H9 (cell line): Measurements from ENCODE around the gene NUBPL. TPM values are rescaled to one million over a fixed set of nuclear protein-coding genes. Genes with fewer than 3 reads are reported as not detected.
"Not testable (repeated sequence)": the region's sequence is repeated elsewhere in the genome, so short reads cannot be mapped to it uniquely, and the experiment has no call there.

Source experiments
- DNase-seq: peaks from one replicate; pipeline ENCODE4 v3.0.0-alpha.2; 2017
- H2AFZ ChIP-seq: one replicate; pipeline ENCODE4 v1.6.1; 2013; ENCODE audit warnings: mild to moderate bottlenecking, low read length, control low read depth, moderate library complexity
- H2AK5ac ChIP-seq: 2 replicates; pipeline ENCODE4 v1.6.1; 2013; ENCODE audit warnings: low read length, control low read depth, mixed read lengths; ENCODE audit not compliant: insufficient read length
- H2BK120ac ChIP-seq: one replicate; pipeline ENCODE4 v1.6.1; 2013; ENCODE audit warnings: low read depth, mild to moderate bottlenecking, low read length, control low read depth, inconsistent platforms; ENCODE audit not compliant: poor library complexity, severe bottlenecking
- H2BK12ac ChIP-seq: 2 replicates; pipeline ENCODE4 v1.6.1; 2013; ENCODE audit warnings: low read length, control low read depth, mixed read lengths, low read depth; ENCODE audit not compliant: insufficient read length
- H2BK15ac ChIP-seq: 2 replicates; pipeline ENCODE4 v1.6.1; 2013; ENCODE audit warnings: low read depth, low read length, control low read depth
- H2BK20ac ChIP-seq: one replicate; pipeline ENCODE4 v1.6.1; 2013; ENCODE audit warnings: low read depth, mild to moderate bottlenecking, low read length, control low read depth, inconsistent platforms; ENCODE audit not compliant: poor library complexity, severe bottlenecking
- H2BK5ac ChIP-seq: 2 replicates; pipeline ENCODE4 v1.6.1; 2013; ENCODE audit warnings: low read length, control low read depth, mixed read lengths; ENCODE audit not compliant: insufficient read length
- H3K14ac ChIP-seq: 2 replicates; pipeline ENCODE4 v1.6.1; 2013; ENCODE audit warnings: low read length, control low read depth; ENCODE audit not compliant: insufficient read depth
- H3K18ac ChIP-seq: 2 replicates; pipeline ENCODE4 v1.6.1; 2013; ENCODE audit warnings: low read depth, mild to moderate bottlenecking, mixed read lengths, low read length, control low read depth; ENCODE audit not compliant: insufficient read length
- H3K23ac ChIP-seq: 2 replicates; pipeline ENCODE4 v1.6.1; 2013; ENCODE audit warnings: low read length, control low read depth, mixed read lengths, low read depth; ENCODE audit not compliant: insufficient read length
- H3K23me2 ChIP-seq: 2 replicates; pipeline ENCODE4 v1.6.1; 2013; ENCODE audit warnings: low read depth, mild to moderate bottlenecking, mixed read lengths, low read length, control low read depth; ENCODE audit not compliant: insufficient read length, poor library complexity, severe bottlenecking
- H3K27ac ChIP-seq: 2 replicates; pipeline ENCODE4 v1.5.1; 2013; ENCODE audit warnings: low read length, control low read depth, mixed read lengths, low read depth; ENCODE audit not compliant: insufficient read length
- H3K27me3 ChIP-seq: 2 replicates; pipeline ENCODE4 v1.6.1; 2013; ENCODE audit warnings: low read length, control low read depth, inconsistent platforms; ENCODE audit not compliant: insufficient read depth
- H3K4ac ChIP-seq: 2 replicates; pipeline ENCODE4 v1.6.1; 2013; ENCODE audit warnings: low read depth, mild to moderate bottlenecking, control low read depth, inconsistent platforms, low read length, moderate library complexity
- H3K4me1 ChIP-seq: 2 replicates; pipeline ENCODE4 v1.6.1; 2013; ENCODE audit warnings: low read length, control low read depth, inconsistent platforms; ENCODE audit not compliant: insufficient read depth
- H3K4me2 ChIP-seq: 2 replicates; pipeline ENCODE4 v1.6.1; 2013; ENCODE audit warnings: low read length, control low read depth, mixed read lengths; ENCODE audit not compliant: insufficient read length, insufficient read depth
- H3K56ac ChIP-seq: 2 replicates; pipeline ENCODE4 v1.6.1; 2013; ENCODE audit warnings: low read depth, mild to moderate bottlenecking, mixed read lengths, low read length, control low read depth; ENCODE audit not compliant: insufficient read length
- H3K79me1 ChIP-seq: 2 replicates; pipeline ENCODE4 v1.6.1; 2013; ENCODE audit warnings: low read depth, mild to moderate bottlenecking, moderate library complexity, low read length, control low read depth, inconsistent platforms; ENCODE audit not compliant: insufficient read depth, poor library complexity, severe bottlenecking
- H3K79me2 ChIP-seq: 2 replicates; pipeline ENCODE4 v1.6.1; 2013; ENCODE audit warnings: low read length, control low read depth, inconsistent platforms; ENCODE audit not compliant: insufficient read depth
- H3K9ac ChIP-seq: 2 replicates; pipeline ENCODE4 v1.6.1; 2013; ENCODE audit warnings: low read length, control low read depth, mixed read lengths; ENCODE audit not compliant: insufficient read length; ENCODE audit errors: extremely low read depth
- H3K9me3 ChIP-seq: one replicate; pipeline ENCODE4 v1.6.1; 2013; ENCODE audit warnings: low read depth, low read length, inconsistent platforms; ENCODE audit not compliant: control insufficient read depth
- H3T11ph ChIP-seq: one replicate; pipeline ENCODE4 v1.6.1; 2013; ENCODE audit warnings: mild to moderate bottlenecking, low read length, control low read depth, inconsistent platforms
- H4K20me1 ChIP-seq: one replicate; pipeline ENCODE4 v1.6.1; 2013; ENCODE audit not compliant: control insufficient read depth, insufficient read length, insufficient read depth
- H4K5ac ChIP-seq: 2 replicates; pipeline ENCODE4 v1.6.1; 2013; ENCODE audit warnings: low read depth, mild to moderate bottlenecking, mixed read lengths, low read length, control low read depth; ENCODE audit not compliant: insufficient read length
- H4K8ac ChIP-seq: replicated peaks from 2 replicates; pipeline ENCODE4 v1.6.1; 2013; ENCODE audit warnings: low read length, control low read depth, mixed read lengths, low read depth; ENCODE audit not compliant: insufficient read length
- H4K91ac ChIP-seq: 2 replicates; pipeline ENCODE4 v1.6.1; 2013; ENCODE audit warnings: low read depth, mild to moderate bottlenecking, moderate library complexity, mixed read lengths, low read length, control low read depth; ENCODE audit not compliant: insufficient read length
- H3K27ac Mint-ChIP-seq, 3 experiments: 2 replicates in 2 of 3; 3 replicates in 1 of 3; pipeline ENCODE4 v1.8.0; 2020 to 2021; ENCODE audit warnings: mixed read lengths in 3 of 3, mild to moderate bottlenecking in 1 of 3, moderate library complexity in 1 of 3
- H3K27me3 Mint-ChIP-seq: 2 replicates; pipeline ENCODE4 v1.8.0; 2021; ENCODE audit warnings: low read depth, mild to moderate bottlenecking, moderate library complexity, mixed read lengths
- H3K36me3 Mint-ChIP-seq, 3 experiments: 2 replicates in 2 of 3; 3 replicates in 1 of 3; pipeline ENCODE4 v1.8.0; 2020 to 2021; ENCODE audit warnings: low read depth in 3 of 3, mixed read lengths in 3 of 3; ENCODE audit not compliant: insufficient read depth in 1 of 3
- H3K4me1 Mint-ChIP-seq, 2 experiments: 2 replicates each; pipeline ENCODE4 v1.8.0; 2020; ENCODE audit warnings: mixed read lengths in 2 of 2
- H3K4me3 Mint-ChIP-seq, 2 experiments: 2 replicates in 1 of 2; 3 replicates in 1 of 2; pipeline ENCODE4 v1.8.0; 2020 to 2021; ENCODE audit warnings: mild to moderate bottlenecking in 2 of 2, mixed read lengths in 2 of 2, moderate library complexity in 1 of 2
- H3K9me3 Mint-ChIP-seq, 2 experiments: 2 replicates in 1 of 2; 3 replicates in 1 of 2; pipeline ENCODE4 v1.8.0; 2020; ENCODE audit warnings: mild to moderate bottlenecking in 2 of 2, mixed read lengths in 2 of 2, moderate library complexity in 1 of 2
- WGBS: extraction: QIAGEN DNeasy Blood & Tissue Kit; methylation state at CpG from one replicate; pipeline ENCODE4 v1.1.7; 2013; ENCODE audit warnings: missing lambda C conversion rate, low lambda C conversion rate, mixed read lengths; ENCODE audit not compliant: insufficient read length; ENCODE audit errors: extremely low coverage; 5-methylcytosine and 5-hydroxymethylcytosine counted together
- total RNA-seq: library from RNA; stranded (reverse); gene quantifications from 2 replicates; pipeline ENCODE4 v1.2.1, GENCODE V29; 2021
- TF ChIP-seq, protein P1 (sequence below): fragments of 200-600 bp; sonication (generic); conservative IDR thresholded peaks from 3 replicates; pipeline ENCODE4 v1.8.0; 2021; ENCODE audit warnings: antibody characterized with exemption, mild to moderate bottlenecking

NUBPL gene
- total RNA-seq, 1 experiment from 2014 or later: 14.8 TPM

GRCh38 chr14:31806249-31806648 lies 245.0 kb downstream of the NUBPL start:
- Histone ChIP-seq H2BK5ac (no peak overlapping the region), H3K9me3 (no peaks in the 10 kb centered on the region), H3K56ac (no peak overlapping the region), H4K91ac (no peak overlapping the region), H2BK20ac (no peak overlapping the region), H4K5ac (no peak overlapping the region), H3K4ac (no peak overlapping the region), H3K79me1 (no peaks in the 10 kb centered on the region), H3K23ac (no peak overlapping the region), H3K14ac (no peak overlapping the region), H3K18ac (no peak overlapping the region), H2AFZ (no peak overlapping the region), H2BK120ac (no peak overlapping the region), H3K9ac (no peak overlapping the region), H3K27me3 (no peaks in the 10 kb centered on the region), H4K20me1 (no peaks in the 10 kb centered on the region), H4K8ac (no peak overlapping the region), H2BK15ac (no peak overlapping the region), H3K27ac (no peak overlapping the region), H2AK5ac (no peak overlapping the region), H3K4me1 (no peaks in the 10 kb centered on the region; the same call in 1 of the 2 replicates), H3T11ph (no peak overlapping the region), H3K4me2 (no peak overlapping the region), H2BK12ac (no peak overlapping the region), H3K23me2 (no peaks in the 10 kb centered on the region), H3K79me2 (no peaks in the 10 kb centered on the region)
- Mint-ChIP-seq H3K36me3 (peaks cover 0 to 6% (median 0%) of the 10 kb centered on the region in 3 experiments; a peak in 1 of 7 replicates), H3K4me1 (peaks cover 12% of the 10 kb centered on the region in 2 experiments), H3K27ac (no peak overlapping the region), H3K4me3 (no peak overlapping the region), H3K9me3 (peaks cover 4 to 6% of the 10 kb centered on the region in 2 experiments; a peak in 3 of 5 replicates), H3K27me3 (no peaks in the 10 kb centered on the region)
- DNase-seq: no peak
- TF ChIP-seq, protein P1, sequence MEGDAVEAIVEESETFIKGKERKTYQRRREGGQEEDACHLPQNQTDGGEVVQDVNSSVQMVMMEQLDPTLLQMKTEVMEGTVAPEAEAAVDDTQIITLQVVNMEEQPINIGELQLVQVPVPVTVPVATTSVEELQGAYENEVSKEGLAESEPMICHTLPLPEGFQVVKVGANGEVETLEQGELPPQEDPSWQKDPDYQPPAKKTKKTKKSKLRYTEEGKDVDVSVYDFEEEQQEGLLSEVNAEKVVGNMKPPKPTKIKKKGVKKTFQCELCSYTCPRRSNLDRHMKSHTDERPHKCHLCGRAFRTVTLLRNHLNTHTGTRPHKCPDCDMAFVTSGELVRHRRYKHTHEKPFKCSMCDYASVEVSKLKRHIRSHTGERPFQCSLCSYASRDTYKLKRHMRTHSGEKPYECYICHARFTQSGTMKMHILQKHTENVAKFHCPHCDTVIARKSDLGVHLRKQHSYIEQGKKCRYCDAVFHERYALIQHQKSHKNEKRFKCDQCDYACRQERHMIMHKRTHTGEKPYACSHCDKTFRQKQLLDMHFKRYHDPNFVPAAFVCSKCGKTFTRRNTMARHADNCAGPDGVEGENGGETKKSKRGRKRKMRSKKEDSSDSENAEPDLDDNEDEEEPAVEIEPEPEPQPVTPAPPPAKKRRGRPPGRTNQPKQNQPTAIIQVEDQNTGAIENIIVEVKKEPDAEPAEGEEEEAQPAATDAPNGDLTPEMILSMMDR: no peak

DNA sequence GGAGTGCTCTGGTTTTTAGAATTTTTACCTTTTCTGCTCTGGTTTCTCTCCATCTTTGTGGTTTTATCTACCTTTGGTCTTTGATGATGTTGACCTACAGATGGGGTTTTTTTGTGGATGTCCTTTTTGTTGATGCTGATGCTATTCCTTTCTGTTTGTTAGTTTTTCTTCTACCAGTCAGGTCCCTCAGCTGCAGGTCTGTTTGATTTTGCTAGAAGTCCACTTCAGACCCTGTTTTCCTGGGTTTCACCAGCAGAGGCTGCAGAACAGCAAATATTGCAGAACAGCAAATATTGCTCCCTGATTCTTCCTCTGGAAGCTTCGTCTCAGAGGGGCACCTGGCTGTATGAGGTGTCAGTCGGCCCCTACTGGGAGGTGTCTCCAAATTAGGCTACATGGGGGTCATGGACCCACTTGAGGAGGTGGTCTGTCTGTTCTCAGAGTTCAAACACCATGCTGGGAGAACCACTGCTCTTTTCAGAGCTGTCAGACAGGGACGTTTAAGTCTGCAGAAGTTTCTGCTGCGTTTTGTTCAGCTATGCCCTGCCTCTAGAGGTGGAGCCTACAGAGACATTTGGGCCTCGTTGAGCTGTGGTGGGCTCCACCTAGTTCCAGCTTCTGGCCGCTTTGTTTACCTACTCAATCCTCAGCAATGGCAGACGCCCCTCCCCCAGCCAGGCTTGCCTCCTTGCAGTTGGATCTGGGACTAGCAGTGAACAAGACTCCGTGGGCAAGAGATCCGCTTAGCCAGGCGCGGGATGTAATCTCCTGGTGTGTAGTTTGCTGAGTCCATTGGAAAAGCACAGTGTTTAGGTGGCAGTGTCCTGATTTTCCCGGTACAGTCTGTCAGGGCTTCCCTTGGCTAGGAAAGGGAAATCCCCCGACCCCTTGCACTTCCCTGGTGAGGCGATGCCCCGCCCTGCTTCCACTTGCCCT lies 250.8 kb downstream of the NUBPL start:
- H3K27ac Mint-ChIP-seq: peak overlapping the region in 2 of 3 experiments; percentile 47 to 80; a peak in 2 of 7 replicates
- H2BK12ac ChIP-seq, H3K9ac ChIP-seq, H3K79me2 ChIP-seq, H4K91ac ChIP-seq, H2BK120ac ChIP-seq, H4K20me1 ChIP-seq, H3K4ac ChIP-seq, H3K4me2 ChIP-seq, H3T11ph ChIP-seq, H3K27ac ChIP-seq, H2BK20ac ChIP-seq, H3K79me1 ChIP-seq, H4K5ac ChIP-seq, H3K23me2 ChIP-seq, H3K27me3 Mint-ChIP-seq, H4K8ac ChIP-seq, H2BK15ac ChIP-seq, H3K36me3 Mint-ChIP-seq, H3K23ac ChIP-seq, H2AFZ ChIP-seq, H3K27me3 ChIP-seq, H3K9me3 ChIP-seq, H3K18ac ChIP-seq, H3K14ac ChIP-seq, H2BK5ac ChIP-seq, H2AK5ac ChIP-seq, H3K4me1 ChIP-seq, H3K56ac ChIP-seq, H3K4me3 Mint-ChIP-seq: not testable (repeated sequence)
- peaks cover 8 to 12% of the 10 kb centered on the region in 2 experiments for H3K4me1 Mint-ChIP-seq
- H3K9me3 Mint-ChIP-seq: peaks cover 4 to 11% of the 10 kb centered on the region in 2 experiments; a peak in 3 of 5 replicates
- peak; percentile 39 for DNase-seq
- WGBS: no CpG with 5 or more reads among the region's 15 CpGs
